Stimulated activated CD4-positive, alpha-beta T cell treated with anti-CD3 and anti-CD28 coated beads, Interleukin-4, amount 100 ng/mL, for 1 hour (primary cell): ENCODE measurements around the gene MDFIC.

Experiments used
- DNase-seq: peaks from one replicate; pipeline ENCODE4 v3.0.0-alpha.2; 2020

Gene MDFIC

DNA sequence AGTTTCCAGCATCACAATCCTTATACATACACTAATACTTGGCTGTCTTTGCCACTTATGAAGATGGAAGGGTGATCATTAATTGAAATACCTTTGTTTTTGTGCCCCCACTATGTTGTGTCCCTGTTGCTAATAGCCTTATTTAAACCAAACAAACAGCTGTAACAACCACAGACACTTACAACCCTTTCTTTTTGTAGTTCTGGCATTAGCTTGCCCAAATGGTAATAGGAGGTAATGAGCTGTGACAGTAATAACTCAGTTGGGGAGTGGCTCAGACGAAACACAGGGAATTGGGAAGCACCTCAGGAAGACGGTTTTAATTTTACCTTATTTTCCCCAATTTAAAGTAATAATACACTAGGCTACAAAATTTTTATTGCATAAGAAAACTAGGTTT is 83.4 kb downstream of the MDFIC start:
- DNase-seq: no peak

DNA sequence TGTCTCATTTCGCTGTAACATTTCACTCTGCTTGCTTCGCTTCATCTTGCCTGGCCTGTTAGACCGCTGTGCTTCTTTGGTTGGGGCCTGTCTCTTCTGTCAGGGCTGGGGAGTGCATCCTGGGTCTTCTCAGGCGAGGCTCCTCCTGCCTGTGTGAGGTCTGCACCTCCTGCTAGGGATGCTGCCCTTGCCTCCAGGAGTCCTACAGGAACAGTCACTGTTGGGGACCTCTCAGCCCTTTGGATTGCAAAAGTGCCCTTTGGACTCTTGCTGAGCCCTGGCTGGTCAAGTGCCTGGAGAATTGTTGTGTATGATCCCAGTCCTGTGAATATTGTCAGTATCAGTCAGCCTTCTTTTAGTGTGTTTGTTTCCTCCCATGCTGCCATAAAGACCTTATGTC is 84.1 kb downstream of the MDFIC start:
- DNase-seq: no peak

DNA sequence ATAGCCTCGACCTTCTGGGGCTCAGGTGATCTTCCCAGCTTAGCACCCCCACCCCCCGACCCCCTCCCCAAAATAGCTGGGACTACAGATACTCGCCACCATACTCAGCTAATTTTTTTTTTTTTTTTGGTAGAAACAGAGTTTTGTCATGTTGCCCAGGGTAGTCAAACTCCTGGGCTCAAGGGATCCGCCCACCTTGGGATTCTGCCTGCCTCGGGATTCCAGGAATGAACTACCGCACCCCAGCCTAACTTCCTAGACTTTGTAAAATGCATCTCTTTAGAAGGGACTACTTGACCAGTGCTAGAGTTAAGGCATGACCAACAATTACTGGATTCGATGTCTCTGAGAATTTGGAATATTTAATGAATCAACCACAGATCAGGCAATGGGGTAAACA is 85.9 kb downstream of the MDFIC start:
- no peak for DNase-seq

DNA sequence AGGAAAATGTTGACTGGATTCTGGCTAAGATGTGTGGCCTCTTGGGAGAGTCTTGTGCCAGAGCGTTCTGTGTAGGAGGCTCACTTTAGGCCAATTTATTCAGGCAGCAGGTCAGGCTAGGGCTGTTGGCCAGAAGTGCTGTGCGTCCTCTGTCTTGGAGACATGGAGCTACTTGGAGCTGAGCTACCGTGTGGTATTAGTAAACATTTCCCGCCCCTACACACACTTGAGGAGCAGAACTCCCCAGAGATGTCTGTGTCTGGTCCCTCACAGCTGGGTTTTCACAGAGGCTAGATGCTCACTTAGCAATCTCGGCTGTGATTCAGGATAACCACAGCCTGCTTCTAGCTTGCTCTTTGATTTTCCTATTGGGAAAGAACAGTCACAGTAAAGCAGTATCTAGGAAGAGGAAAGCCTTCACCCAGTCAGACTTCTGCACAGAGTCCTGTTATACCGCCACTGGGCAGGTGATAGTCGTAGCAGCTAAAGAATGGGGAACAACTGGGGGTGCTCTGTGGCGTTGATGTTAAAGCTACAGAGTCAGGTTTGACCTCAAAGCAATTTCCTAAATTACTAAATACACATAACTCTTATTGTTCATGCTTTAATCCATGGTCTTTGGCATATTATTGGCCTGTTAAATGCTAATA is 86.7 kb downstream of the MDFIC start:
- no peak for DNase-seq

DNA sequence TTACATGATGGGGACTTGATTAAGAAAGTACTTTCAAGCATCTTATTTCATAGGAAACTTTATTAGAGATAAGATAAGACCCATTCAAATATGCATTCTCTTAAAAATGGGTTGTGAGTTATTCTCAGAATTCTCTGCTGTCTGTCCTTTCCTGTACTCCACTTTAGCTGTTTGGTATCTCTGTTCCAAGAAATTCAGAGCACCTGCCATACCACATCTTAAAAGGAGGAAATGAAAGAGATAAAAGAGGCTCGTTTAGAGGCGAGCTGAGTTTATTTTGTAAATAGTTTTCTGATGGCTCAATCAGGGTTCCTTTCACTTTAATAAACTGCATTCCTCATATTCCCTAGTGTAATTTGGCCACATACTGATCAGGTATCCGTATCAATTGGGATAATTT is 87.2 kb downstream of the MDFIC start:
- no peak for DNase-seq

DNA sequence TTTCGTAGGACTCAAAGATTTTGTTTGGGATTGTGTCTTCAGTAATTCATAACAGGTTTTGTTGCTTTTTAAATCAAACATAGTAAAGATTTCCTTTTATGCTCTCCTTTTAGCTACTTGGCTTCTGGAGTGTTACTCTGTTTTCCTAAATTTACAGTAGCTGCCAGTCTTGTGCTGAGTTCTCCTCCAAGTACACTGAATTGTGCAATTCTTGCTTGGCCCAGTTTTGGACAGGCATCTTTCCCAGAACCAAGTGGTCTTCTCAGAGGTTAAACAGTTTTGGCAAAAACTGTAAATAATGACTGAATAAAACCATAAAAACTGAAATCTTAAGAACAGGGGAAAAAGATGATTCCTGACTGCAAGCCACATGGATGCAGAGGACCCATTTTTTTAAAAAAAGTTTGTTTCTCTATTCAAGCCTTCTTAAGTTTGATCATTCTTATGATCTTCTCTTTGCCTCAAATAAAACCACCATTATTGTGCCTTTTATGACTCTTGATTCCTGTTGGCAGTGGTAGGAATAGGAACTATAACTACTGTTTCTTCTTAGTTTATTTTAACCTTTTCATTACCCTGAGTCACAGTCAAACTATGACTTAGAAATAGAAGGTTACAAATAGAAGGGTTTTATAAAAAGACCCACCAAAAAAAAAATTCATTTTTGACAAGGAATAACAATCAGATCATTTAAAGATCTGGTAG is 88.0 kb downstream of the MDFIC start:
- DNase-seq: no peak

DNA sequence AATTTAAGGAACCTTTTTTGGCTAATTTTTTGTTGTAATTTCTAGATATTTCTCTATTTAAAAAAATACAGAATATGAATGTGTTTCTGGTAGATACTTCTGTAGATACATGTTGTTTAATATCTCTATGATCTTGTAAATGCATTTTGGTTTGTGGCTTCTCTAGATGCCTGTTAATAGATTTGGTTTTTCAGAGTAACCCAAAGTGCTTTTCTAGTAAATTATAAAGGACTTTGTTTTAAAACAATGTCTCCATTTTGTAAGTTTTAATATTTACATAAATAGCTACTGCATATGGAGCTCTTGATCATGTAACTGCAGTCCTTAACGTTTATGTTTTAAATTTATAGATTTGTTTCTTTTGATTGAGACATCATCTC is 88.5 kb downstream of the MDFIC start:
- DNase-seq: no peak

DNA sequence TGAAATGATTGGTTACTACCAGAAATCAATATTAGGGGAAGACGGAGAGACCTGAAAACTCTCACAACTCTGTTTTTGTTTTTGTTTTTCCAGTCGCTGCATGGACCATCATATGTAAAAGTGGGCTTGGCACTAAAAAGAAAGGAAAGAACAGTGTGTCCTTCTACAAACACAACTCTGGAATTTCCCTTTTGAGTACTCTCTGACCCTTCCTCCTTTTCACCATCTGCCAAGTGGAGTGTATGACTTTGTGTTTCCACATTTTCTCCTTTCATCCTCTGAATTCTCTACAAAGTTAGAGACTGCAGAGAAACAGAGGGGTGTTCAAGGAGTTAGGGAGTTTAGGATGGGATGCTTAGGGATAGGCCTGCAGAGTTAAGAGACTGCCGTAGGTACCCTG is 92.0 kb downstream of the MDFIC start:
- DNase-seq: no peak

DNA sequence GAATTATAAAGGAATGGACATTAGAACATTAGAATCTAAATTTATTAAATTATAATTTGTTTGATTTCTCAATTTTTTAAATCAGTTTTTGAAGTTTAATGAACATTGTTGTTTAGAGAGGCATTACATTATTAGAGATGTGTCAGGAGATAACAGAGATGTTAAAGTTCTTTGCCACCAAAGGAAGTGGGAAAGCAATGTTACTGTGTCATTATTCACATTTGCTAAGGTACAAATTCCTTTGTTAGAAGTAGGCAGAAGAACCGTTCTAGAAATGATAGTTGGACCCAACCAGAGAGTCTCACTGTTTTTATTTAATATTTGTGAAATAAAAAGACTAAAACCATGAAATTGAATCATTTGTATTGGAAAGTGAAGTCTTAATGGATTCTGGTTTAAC is 92.9 kb downstream of the MDFIC start:
- no peak for DNase-seq

DNA sequence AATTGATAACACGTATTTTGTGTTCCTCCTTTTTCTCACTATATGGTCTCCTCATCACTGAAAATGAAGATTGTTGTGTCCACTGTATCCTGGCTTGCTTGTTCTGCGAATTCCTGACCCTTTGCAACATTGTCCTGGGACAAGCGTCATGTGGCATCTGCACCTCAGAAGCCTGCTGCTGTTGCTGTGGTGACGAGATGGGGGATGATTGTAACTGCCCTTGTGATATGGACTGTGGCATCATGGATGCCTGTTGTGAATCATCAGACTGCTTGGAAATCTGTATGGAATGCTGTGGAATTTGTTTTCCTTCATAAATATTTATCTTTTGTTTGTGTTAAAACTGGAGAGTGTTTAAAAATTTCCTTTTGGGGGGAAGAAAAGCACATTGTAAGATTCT is 93.7 kb downstream of the MDFIC start:
- no peak for DNase-seq

DNA sequence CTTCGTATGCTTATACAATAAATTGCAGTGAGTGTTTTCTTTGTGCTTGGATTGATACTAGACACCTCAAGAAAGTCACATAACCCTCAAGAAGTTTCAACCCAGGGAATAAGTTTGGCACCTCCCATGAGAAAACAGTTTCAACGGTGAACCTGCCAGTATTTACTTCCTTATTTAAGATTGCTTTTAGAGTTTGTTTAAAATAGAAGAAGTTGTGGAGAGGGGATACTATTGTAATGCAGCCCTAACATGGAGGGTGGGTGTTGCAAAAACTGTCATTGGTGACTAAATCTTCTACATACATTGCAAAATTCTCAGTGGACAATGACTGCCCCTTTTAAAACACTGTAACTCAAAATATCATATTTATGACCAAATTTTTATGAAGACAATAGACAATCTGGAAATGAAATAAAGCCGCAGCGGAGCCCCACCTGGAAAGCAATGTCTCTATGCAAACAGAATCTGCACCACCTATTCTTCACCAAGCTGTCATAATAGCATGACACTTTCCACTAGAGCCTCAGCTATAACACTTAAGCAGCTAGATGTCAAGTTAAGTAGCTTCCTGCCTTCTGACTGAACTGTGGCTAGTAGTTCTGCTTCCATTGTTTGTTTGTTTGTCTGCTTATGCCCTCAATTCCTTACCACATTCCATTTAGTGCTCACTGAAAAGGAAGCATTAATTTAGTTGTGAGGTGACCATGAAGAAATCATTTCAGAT is 98.2 kb downstream of the MDFIC start:
- no peak for DNase-seq

DNA sequence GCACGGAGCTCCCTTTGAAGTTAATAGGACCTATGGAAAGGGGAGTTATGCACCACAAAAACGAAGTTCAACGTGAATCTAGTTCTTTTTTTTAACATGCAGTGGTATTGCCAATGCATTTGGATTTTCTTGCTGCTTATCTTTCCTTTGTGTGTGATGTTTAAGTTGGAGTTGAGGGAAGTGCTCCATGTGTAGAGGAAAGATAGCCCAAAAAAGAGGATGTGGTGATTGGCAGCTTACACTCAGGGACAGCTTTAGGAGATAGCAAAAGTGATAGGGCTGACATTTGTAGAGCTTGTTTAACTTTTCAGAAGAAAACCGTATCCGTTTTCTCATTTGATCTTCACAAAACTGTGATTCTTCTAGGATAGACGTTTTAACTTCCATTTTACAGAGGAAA is 101.3 kb downstream of the MDFIC start:
- DNase-seq: no peak

DNA sequence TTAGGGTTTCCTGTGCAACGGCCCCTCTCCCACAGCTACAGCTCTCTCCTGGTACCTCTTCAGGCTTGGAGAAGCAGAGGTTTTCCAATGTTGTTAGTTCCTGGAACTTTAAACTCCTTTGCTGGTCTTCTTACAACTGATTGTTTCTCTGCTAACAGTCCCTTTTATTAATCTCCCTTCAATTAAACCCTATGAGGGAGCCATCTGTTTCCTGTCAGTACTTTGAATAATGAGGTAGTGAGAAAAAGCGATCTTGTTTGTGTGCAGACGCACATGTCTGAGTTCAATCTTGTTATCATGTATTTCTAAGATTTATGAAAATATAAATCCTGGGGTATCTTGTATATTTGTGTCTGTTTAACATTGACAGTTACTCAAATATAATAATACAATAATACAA is 102.4 kb downstream of the MDFIC start:
- DNase-seq: no peak

DNA sequence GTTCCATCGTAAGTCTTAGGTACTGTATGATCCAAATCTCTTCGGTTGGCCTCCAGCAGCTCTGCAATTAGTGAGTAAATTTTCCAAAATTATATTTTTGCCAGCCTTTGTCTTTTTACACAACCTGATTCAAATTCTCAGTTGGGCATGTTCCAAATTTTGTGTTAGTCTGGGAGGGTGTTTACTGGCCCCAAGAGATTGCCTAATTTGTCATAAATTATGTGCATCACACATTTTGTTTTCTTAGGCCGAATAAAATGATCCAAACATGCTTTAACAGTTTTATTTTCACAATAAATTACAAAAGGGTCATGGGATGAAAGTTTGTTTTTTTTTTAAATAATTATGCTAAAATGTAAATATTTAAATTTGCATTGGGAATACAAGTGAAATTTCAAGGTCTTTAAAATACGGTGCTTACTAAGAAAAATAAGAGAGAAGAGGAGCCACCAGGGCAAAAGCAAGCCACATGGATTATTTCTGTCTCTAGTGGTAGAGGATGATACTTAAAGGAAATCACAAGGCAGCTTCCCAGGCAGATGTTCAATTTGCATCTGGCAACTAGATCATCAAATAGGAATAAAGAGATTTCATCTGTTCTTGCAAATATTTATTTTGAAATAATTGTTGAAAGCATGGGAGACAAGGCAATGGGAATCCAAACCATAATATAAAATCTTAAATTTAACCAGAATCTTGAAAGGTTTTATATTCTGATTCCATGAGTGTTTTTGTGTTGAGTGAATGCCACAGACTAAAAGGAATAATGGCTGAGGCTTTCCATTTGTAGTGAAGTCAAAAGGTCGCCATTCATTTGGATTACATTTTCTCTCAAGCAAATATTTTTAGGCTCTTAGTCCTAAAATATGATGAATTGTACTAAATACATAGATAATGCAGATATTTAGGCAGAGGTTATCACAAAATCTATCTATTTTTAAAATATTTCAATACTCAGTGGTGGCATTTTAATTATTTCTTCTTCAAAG is 111.1 kb downstream of the MDFIC start:
- no peak for DNase-seq

DNA sequence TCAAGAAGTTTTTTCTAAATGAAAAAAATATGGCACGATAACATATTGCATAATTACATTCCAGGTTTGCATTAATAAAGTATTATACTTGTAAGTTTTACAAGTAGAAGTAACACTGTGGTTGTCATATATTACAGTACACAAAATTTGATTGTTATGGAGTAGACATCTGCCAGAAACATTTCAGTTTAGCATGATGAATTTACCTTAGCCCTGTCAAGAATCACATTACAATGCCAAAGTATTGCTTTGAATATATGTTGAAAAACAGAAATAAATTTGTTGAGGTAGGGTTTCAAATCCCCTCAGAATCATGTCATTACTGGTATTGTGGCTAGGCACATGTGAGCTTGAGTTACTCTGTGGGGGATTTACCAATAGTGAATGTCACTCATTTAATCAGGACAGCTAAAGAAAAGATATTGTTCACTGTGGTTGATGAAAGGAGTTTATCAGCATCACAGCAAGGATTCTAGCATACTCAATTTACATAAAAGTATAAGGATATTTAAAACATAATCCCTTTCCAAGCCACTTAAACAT is 112.1 kb downstream of the MDFIC start:
- no peak for DNase-seq

DNA sequence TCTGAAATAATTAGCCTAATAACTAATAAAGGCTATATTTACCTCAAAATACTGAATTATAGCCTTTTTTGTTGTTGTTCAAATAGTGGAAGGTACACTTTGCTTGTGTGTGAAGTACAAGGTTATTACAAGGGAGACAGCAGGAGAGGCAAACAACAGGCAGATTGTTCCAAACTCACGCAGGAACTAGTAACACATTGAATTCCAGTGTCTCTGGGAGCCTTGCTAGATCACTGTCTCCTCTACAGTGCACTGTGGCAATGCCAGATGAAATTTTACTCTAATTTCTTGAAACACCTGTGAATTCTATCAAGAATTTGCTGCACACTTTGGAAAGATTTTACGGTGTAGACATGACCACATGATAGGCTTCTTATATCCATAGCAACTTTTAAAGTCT is 112.6 kb downstream of the MDFIC start:
- no peak for DNase-seq

DNA sequence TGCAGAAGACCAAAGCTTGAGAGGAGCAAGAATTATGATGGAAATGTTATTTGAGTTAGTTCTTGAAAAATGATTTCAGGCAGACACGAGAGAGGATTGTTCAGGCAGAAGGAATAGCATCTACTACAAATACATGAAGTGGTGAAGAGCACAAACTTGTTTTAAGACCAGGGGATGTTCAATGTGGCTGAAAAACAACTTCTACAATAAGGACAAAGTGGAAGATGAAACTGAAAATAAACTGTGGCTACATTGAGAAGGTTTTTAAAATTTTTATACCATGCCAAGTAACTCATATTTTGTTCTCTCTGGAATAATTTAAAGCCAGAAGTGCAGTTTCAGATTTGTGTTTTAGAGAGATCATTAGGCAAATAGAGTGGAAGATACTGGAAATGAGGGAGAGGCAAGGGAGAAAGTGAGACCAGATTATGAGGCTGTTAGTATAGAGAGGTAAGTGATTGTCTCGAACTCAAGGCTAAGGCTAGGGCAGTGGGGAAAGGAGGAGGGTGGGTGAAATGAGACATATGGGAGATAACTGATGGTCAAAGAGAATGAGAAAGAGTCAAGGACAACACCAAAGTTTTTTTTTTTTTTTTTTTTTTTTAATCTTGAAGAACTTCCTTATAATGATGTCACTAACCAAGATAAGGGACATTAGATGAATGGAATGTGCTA is 115.4 kb downstream of the MDFIC start:
- no peak for DNase-seq

DNA sequence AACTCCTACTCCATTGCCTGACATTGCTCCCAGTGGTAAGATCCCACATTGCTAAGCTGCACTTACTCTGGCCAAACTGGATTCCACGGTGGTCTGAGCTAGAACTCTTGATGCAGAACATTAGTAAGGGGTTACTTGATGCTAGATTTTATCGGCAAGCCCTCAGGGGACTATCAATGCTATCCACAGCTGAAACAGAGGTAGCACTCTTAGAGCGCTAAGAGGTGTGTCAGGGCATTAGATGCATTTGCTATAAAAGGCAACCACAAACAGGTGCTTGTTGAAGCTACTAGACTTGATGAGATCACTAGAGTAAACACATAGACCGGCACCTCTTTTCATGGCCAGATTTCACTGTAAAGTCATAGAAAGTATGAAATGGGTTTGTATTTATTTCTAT is 116.3 kb downstream of the MDFIC start:
- no peak for DNase-seq

DNA sequence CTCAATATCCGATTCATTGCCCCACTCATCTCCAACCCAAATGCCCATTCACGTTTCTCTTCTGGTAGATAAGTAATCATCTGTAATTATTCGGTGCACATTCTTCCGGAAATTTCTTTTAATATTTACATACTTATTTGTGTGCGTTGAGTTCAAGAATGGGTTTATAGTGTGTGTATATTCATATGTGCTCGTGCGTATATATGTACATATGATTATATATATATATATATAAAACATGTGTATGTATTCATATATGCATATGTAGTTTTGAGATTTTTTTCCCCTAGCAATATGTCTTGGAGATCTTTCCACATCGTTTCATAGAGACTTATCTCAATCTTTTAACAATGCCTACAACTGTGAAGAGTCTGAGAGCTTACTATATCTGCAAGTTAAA is 118.2 kb downstream of the MDFIC start:
- DNase-seq: no peak

DNA sequence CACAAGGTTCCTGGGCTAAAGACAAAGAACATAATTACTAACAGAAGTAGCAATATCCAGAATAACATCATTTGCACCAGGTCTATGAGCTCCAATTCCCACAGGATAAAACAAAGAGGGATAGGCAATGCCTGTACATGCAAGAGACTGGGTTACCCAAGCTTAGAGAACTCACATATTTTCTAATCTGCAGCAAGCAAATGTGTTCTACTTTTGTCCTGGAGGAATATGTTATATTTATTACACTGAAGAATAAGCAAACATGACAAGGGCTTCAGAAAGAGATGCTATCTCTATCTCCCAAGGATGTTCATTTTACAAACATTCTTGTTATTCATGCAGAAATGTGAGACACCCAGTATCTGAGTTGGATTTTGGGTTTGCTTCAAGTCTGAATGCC is 118.6 kb downstream of the MDFIC start:
- DNase-seq: no peak

DNA sequence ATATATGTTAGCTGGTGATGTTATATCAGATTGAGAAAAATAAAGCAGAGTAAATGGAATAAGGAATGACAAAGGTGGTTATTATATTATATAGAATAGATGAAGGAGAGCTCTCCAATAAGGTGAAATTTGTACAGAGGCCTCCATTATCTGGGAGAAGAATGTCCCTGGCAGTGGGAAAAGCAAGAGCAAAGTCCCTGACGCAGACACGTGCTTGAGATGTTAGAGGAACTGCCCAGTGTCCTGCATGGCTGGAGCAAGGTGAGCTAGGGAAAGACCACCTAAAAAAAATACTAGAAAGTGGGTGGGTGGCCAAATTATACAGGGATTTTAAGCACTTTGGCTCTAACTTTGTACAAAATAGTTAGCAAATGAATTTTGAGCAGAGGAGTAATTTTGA is 120.7 kb downstream of the MDFIC start:
- no peak for DNase-seq

DNA sequence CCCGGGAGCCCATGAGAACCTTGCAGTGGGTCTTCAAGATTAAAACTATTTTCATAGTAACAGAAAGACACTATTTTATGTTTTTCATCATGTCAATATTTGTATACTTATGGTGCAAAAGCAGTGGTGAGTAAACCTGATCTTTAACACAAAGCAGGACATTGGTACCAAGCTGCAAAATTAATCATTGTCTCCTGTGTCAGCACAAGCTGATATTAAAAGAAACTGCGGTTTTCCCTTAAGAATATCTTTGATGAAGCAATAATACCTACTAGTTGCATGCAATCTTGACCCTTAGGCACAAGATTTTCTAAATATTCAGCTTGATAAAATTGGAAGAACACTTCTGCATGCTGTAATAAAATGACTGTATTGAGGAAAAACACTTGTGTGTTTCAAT is 121.7 kb downstream of the MDFIC start:
- DNase-seq: no peak
